ENCODE measurements around the gene SH3PXD2A.

DNA sequence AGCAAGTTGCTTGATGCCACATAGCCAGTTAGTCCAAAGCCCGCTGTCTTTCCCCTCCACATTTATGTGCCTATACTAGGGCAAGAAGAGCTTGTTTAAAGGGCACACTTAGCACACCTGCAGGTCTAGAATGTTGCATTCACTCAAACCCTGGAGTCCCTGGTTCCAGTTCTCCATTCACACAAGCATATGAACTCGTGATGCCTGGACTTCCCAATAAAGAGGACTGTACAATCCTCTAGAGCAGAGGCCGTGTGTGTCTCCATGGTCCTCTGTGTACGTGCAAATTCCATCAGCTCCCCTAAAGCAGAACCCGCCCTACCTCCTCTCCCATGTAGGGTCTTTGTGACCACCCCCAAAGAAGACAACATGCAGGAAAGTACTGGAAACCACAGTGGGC lies 3.0 kb upstream of the SH3PXD2A start:
- TF ChIP-seq, protein P1, sequence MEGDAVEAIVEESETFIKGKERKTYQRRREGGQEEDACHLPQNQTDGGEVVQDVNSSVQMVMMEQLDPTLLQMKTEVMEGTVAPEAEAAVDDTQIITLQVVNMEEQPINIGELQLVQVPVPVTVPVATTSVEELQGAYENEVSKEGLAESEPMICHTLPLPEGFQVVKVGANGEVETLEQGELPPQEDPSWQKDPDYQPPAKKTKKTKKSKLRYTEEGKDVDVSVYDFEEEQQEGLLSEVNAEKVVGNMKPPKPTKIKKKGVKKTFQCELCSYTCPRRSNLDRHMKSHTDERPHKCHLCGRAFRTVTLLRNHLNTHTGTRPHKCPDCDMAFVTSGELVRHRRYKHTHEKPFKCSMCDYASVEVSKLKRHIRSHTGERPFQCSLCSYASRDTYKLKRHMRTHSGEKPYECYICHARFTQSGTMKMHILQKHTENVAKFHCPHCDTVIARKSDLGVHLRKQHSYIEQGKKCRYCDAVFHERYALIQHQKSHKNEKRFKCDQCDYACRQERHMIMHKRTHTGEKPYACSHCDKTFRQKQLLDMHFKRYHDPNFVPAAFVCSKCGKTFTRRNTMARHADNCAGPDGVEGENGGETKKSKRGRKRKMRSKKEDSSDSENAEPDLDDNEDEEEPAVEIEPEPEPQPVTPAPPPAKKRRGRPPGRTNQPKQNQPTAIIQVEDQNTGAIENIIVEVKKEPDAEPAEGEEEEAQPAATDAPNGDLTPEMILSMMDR (IDR thresholded peaks at IDR 0.05): no peak
- no peak for TF ChIP-seq POLR2A (IDR thresholded peaks at IDR 0.05)
- no peak for TF ChIP-seq POLR2AphosphoS5 (IDR thresholded peaks at IDR 0.05)
